Activated T-helper 1 cell treated with anti-CD3 and anti-CD28 coated beads, Interleukin-12 subunit alpha, Interleukin-12 subunit beta, Interleukin-2, Interleukin-4 antibody, amounts not matched to agents 30 ng/mL and 10 ng/mL and 1 ng/mL, durations not matched to agents 14 hours and 24 hours and 36 hours (primary cell): ENCODE measurements around the gene FAM107A. TPM values are rescaled to one million over a fixed set of nuclear protein-coding genes. Genes with fewer than 3 reads are reported as not detected.

Experiments
- DNase-seq: peaks from one replicate; pipeline ENCODE4 v3.0.0; 2021; ENCODE audit warnings: low spot score
- H3K27ac Mint-ChIP-seq: one replicate; pipeline ENCODE4 v1.8.0; 2021; ENCODE audit warnings: mild to moderate bottlenecking, mixed read lengths
- H3K27me3 Mint-ChIP-seq: one replicate; pipeline ENCODE4 v1.8.0; 2022; ENCODE audit warnings: mild to moderate bottlenecking, moderate library complexity, mixed read lengths; ENCODE audit not compliant: insufficient read depth
- H3K36me3 Mint-ChIP-seq: one replicate; pipeline ENCODE4 v1.8.0; 2021; ENCODE audit warnings: low read depth, mixed read lengths
- H3K4me1 Mint-ChIP-seq: one replicate; pipeline ENCODE4 v1.8.0; 2021; ENCODE audit warnings: low read depth, mixed read lengths
- H3K4me3 Mint-ChIP-seq: one replicate; pipeline ENCODE4 v1.8.0; 2021; ENCODE audit warnings: mild to moderate bottlenecking, moderate library complexity, mixed read lengths
- H3K9me3 Mint-ChIP-seq: one replicate; pipeline ENCODE4 v1.8.0; 2021; ENCODE audit warnings: mixed read lengths
- intact Hi-C: fragments of 100-400 bp; cut with micrococcal nuclease; formaldehyde crosslinking; loops from one replicate; pipeline ENCODE4 v1.15.1; 2024
- total RNA-seq: library from RNA; stranded (reverse); gene quantifications from 2 replicates; pipeline ENCODE4 v1.2.3, GENCODE V29; 2022

Gene FAM107A
- total RNA-seq, 1 donor from 2014 or later, result not detected

- Mint-ChIP-seq H3K27ac (peak overlapping the region; percentile 3), H3K27me3 (peaks cover 47% of the 10 kb centered on the region), H3K9me3 (no peaks in the 10 kb centered on the region), H3K4me3 (peak overlapping the region; percentile 90), H3K4me1 (peaks cover 22% of the 10 kb centered on the region), H3K36me3 (peaks cover 3% of the 10 kb centered on the region)
- DNase-seq, result peak; percentile 44
- intact Hi-C loops, result loop anchor here (1.0 kb wide), 1 partner anchor 17 kb away; no protein-coding TSS in a partner anchor
Observed at GRCh38 chr3:58585005-58585786, 8.0 kb upstream of the FAM107A start.

GRCh38 chr3:58584690-58585004 is 7.5 kb upstream of the FAM107A start:
- Mint-ChIP-seq H3K36me3 (peaks cover 3% of the 10 kb centered on the region), H3K27me3 (peaks cover 44% of the 10 kb centered on the region), H3K9me3 (no peaks in the 10 kb centered on the region), H3K4me1 (peaks cover 22% of the 10 kb centered on the region), H3K27ac (peak overlapping the region; percentile 3), H3K4me3 (peak overlapping the region; percentile 90)
- DNase-seq, result no peak
- intact Hi-C loops, result loop anchor here (1.0 kb wide), 1 partner anchor 16 kb away; no protein-coding TSS in a partner anchor

GRCh38 chr3:58581328-58582091 is 4.3 kb upstream of the FAM107A start:
- intact Hi-C loops, result no loop called here
- no peak overlapping the region for H3K4me3 Mint-ChIP-seq
- no peak overlapping the region for H3K27ac Mint-ChIP-seq

GRCh38 chr3:58580826-58581327 is 3.7 kb upstream of the FAM107A start:
- DNase-seq, result no peak
- H3K9me3 Mint-ChIP-seq, result no peaks in the 10 kb centered on the region
- intact Hi-C loops, result no loop called here
- H3K4me1 Mint-ChIP-seq, result peaks cover 16% of the 10 kb centered on the region
- peaks cover 23% of the 10 kb centered on the region for H3K27me3 Mint-ChIP-seq
- no peak overlapping the region for H3K27ac Mint-ChIP-seq
- no peak overlapping the region for H3K4me3 Mint-ChIP-seq
- no peaks in the 10 kb centered on the region for H3K36me3 Mint-ChIP-seq

More at GRCh38 chr3:58581328-58582091, 4.3 kb upstream of the FAM107A start:
- Mint-ChIP-seq H3K27me3 (peaks cover 28% of the 10 kb centered on the region), H3K36me3 (peaks cover 3% of the 10 kb centered on the region), H3K4me1 (peaks cover 22% of the 10 kb centered on the region), H3K9me3 (no peaks in the 10 kb centered on the region)
- DNase-seq, result no peak

GRCh38 chr3:58578873-58579272 is 1.7 kb upstream of the FAM107A start:
- Mint-ChIP-seq H3K4me3 (no peak overlapping the region), H3K27ac (no peak overlapping the region), H3K27me3 (peaks cover 16% of the 10 kb centered on the region), H3K9me3 (no peaks in the 10 kb centered on the region), H3K36me3 (no peaks in the 10 kb centered on the region), H3K4me1 (no peaks in the 10 kb centered on the region)
- intact Hi-C loops, result no loop called here
- DNase-seq, result no peak

- H3K4me3 Mint-ChIP-seq, result no peak overlapping the region
- H3K36me3 Mint-ChIP-seq, result no peaks in the 10 kb centered on the region
- no peak overlapping the region for H3K27ac Mint-ChIP-seq
- H3K9me3 Mint-ChIP-seq, result no peaks in the 10 kb centered on the region
- no peak for DNase-seq
- H3K27me3 Mint-ChIP-seq, result peaks cover 18% of the 10 kb centered on the region
- no peaks in the 10 kb centered on the region for H3K4me1 Mint-ChIP-seq
- intact Hi-C loops, result no loop called here
Observed at GRCh38 chr3:58576716-58577115, 475 bp downstream of the FAM107A start.

- intact Hi-C loops, result no loop called here
- Mint-ChIP-seq H3K4me3 (no peak overlapping the region), H3K9me3 (no peaks in the 10 kb centered on the region), H3K27me3 (peaks cover 16% of the 10 kb centered on the region), H3K4me1 (no peaks in the 10 kb centered on the region), H3K36me3 (no peaks in the 10 kb centered on the region), H3K27ac (no peak overlapping the region)
- no peak for DNase-seq
Observed at GRCh38 chr3:58575971-58576652, 1.1 kb downstream of the FAM107A start.

- H3K36me3 Mint-ChIP-seq, result no peaks in the 10 kb centered on the region
- no peak overlapping the region for H3K27ac Mint-ChIP-seq
- DNase-seq, result no peak
- H3K4me3 Mint-ChIP-seq, result no peak overlapping the region
- H3K27me3 Mint-ChIP-seq, result peaks cover 16% of the 10 kb centered on the region
- H3K4me1 Mint-ChIP-seq, result no peaks in the 10 kb centered on the region
- no peaks in the 10 kb centered on the region for H3K9me3 Mint-ChIP-seq
- intact Hi-C loops, result no loop called here
Observed at GRCh38 chr3:58574682-58575081, 2.5 kb downstream of the FAM107A start.

- Mint-ChIP-seq H3K4me1 (no peaks in the 10 kb centered on the region), H3K27ac (no peak overlapping the region), H3K9me3 (no peaks in the 10 kb centered on the region)
Observed at GRCh38 chr3:58574106-58574505, 3.1 kb downstream of the FAM107A start.

GRCh38 chr3:58573640-58574039 is 3.6 kb downstream of the FAM107A start:
- H3K4me1 Mint-ChIP-seq, result no peaks in the 10 kb centered on the region
- no peaks in the 10 kb centered on the region for H3K36me3 Mint-ChIP-seq

More at GRCh38 chr3:58574106-58574505, 3.1 kb downstream of the FAM107A start:
- DNase-seq, result no peak
- no peaks in the 10 kb centered on the region for H3K36me3 Mint-ChIP-seq
- intact Hi-C loops, result no loop called here
- H3K4me3 Mint-ChIP-seq, result no peak overlapping the region
- H3K27me3 Mint-ChIP-seq, result peaks cover 16% of the 10 kb centered on the region

GRCh38 chr3:58572634-58573230 is 4.5 kb downstream of the FAM107A start:
- no peaks in the 10 kb centered on the region for H3K9me3 Mint-ChIP-seq
- DNase-seq, result no peak
- H3K27ac Mint-ChIP-seq, result no peak overlapping the region
- intact Hi-C loops, result no loop called here
- no peaks in the 10 kb centered on the region for H3K36me3 Mint-ChIP-seq
- no peak overlapping the region for H3K4me3 Mint-ChIP-seq
- no peaks in the 10 kb centered on the region for H3K4me1 Mint-ChIP-seq
- H3K27me3 Mint-ChIP-seq, result peaks cover 16% of the 10 kb centered on the region

More at GRCh38 chr3:58573640-58574039, 3.6 kb downstream of the FAM107A start:
- Mint-ChIP-seq H3K27ac (no peak overlapping the region), H3K9me3 (no peaks in the 10 kb centered on the region), H3K4me3 (no peak overlapping the region), H3K27me3 (peaks cover 16% of the 10 kb centered on the region)
- no peak for DNase-seq
- intact Hi-C loops, result no loop called here

- H3K36me3 Mint-ChIP-seq, result no peaks in the 10 kb centered on the region
- H3K27me3 Mint-ChIP-seq, result peaks cover 13% of the 10 kb centered on the region
- H3K27ac Mint-ChIP-seq, result no peak overlapping the region
- no peaks in the 10 kb centered on the region for H3K9me3 Mint-ChIP-seq
- H3K4me1 Mint-ChIP-seq, result no peaks in the 10 kb centered on the region
- intact Hi-C loops, result no loop called here
- no peak overlapping the region for H3K4me3 Mint-ChIP-seq
- no peak for DNase-seq
Observed at GRCh38 chr3:58572013-58572633, 5.1 kb downstream of the FAM107A start.
